ENCODE measurements around the gene WFDC8. TPM values are rescaled to one million over a fixed set of nuclear protein-coding genes. Genes with fewer than 3 reads are reported as not detected.

WFDC8 gene
- total and polyA plus RNA-seq, 2 donors (not counting 1 experiment from before 2014, with no cell fraction given): not detected

DNA sequence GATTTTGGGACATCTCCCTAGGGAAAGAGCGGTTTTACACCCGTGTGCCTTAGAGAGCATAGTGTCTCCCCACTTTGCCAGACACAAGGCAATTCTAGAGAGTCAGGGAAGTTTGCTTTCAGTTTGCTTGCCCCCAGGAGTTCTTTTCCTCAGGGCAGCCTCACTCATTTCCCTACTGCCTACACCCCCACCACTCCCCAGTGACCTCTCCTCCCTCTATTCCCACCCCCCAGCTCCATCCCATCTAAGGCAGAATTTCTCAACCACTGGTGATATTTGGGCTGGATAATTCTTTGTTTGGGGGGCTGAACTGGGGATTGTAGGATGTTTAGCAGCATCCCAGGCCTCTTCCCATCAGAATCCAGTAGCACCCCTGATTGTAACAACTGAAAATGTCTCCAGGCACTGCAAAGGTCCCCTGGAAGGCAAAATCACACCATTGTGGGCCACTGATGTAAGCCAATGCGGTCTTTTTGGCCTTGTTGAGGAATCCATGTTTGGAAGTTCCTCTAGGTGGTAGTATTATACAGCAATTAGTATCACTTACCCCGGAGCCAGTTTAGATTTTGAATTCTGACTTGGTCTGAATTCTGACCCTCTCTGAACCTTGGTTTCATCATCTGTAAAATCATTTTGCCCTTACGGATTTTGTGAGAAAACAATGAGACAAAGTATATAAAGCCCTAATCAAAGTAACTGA, 33.2 kb downstream of the WFDC8 start:
- Histone ChIP-seq H4K20me1 (ENCODE audit: control insufficient read depth, extremely low read depth, insufficient read depth, low read length) (no peaks in the 10 kb centered on the region), H3K27ac (ENCODE audit: insufficient read depth, low read length) (no peak overlapping the region), H3K4me1 (ENCODE audit: control insufficient read depth, extremely low read depth, insufficient read depth, low read length) (no peaks in the 10 kb centered on the region), H3K9me3 (ENCODE audit: control insufficient read depth, insufficient read depth, low read depth, low read length) (no peaks in the 10 kb centered on the region), H3K36me3 (ENCODE audit: control insufficient read depth, insufficient read depth, low read length) (no peaks in the 10 kb centered on the region), H3K4me3 (replicated peaks in 1 of 4; ENCODE audit: control extremely low read depth in 1 of 4, insufficient read depth in 1 of 4, low read depth in 3 of 4, low read length in 4 of 4) (no peak overlapping the region), H3K27me3 (ENCODE audit: control insufficient read depth, insufficient read depth, low read length) (no peaks in the 10 kb centered on the region), H3K9ac (ENCODE audit: insufficient read depth, low read length) (no peak overlapping the region), H2AFZ (ENCODE audit: low read length) (no peak overlapping the region), H3K79me2 (ENCODE audit: control insufficient read depth, insufficient read depth, low read length) (no peaks in the 10 kb centered on the region), H3K4me2 (ENCODE audit: extremely low read depth, insufficient read depth, low read length) (no peak overlapping the region)
- TF ChIP-seq EZH2 (IDR thresholded peaks at IDR 0.05; ENCODE audit: low read length, missing control alignments): no peak
- TF ChIP-seq, protein P1, sequence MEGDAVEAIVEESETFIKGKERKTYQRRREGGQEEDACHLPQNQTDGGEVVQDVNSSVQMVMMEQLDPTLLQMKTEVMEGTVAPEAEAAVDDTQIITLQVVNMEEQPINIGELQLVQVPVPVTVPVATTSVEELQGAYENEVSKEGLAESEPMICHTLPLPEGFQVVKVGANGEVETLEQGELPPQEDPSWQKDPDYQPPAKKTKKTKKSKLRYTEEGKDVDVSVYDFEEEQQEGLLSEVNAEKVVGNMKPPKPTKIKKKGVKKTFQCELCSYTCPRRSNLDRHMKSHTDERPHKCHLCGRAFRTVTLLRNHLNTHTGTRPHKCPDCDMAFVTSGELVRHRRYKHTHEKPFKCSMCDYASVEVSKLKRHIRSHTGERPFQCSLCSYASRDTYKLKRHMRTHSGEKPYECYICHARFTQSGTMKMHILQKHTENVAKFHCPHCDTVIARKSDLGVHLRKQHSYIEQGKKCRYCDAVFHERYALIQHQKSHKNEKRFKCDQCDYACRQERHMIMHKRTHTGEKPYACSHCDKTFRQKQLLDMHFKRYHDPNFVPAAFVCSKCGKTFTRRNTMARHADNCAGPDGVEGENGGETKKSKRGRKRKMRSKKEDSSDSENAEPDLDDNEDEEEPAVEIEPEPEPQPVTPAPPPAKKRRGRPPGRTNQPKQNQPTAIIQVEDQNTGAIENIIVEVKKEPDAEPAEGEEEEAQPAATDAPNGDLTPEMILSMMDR (conservative IDR thresholded peaks at IDR 0.05 in 1 of 2, IDR thresholded peaks at IDR 0.05 in 1 of 2; ENCODE audit: low read depth in 1 of 2, low read length in 2 of 2): peak; percentile 33 to 35
- peak; percentile 26 to 48 for DNase-seq (ENCODE audit: low read depth in 2 of 2)

DNA sequence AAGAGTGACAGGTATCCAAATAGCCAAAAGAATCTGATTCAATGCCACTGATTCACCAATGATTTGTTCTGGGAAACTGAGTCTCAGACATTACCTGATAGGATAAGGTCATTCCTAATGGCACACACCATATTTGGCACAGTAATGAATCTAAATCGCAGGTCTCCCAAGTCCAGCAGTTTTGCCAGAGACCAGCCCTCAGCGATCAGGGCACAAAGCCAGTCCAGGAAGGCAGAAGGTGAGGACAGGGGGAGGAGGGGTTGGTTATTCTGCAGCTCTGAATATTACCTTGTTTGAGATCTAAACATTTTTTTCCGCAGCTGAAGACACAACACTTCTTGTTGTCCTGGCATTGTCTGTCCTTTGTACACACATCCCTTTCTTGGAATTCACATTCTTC, 33.7 kb downstream of the WFDC8 start:
- no peak for DNase-seq (ENCODE audit: low read depth in 2 of 2)
- Histone ChIP-seq H3K79me2 (ENCODE audit: control insufficient read depth, insufficient read depth, low read length) (no peaks in the 10 kb centered on the region), H4K20me1 (ENCODE audit: control insufficient read depth, extremely low read depth, insufficient read depth, low read length) (no peaks in the 10 kb centered on the region), H3K9me3 (ENCODE audit: control insufficient read depth, insufficient read depth, low read depth, low read length) (no peaks in the 10 kb centered on the region), H3K4me2 (ENCODE audit: extremely low read depth, insufficient read depth, low read length) (no peak overlapping the region), H3K27me3 (ENCODE audit: control insufficient read depth, insufficient read depth, low read length) (no peaks in the 10 kb centered on the region), H3K9ac (ENCODE audit: insufficient read depth, low read length) (no peak overlapping the region), H3K4me1 (ENCODE audit: control insufficient read depth, extremely low read depth, insufficient read depth, low read length) (no peaks in the 10 kb centered on the region), H3K36me3 (ENCODE audit: control insufficient read depth, insufficient read depth, low read length) (no peaks in the 10 kb centered on the region), H3K4me3 (replicated peaks in 1 of 4; ENCODE audit: control extremely low read depth in 1 of 4, insufficient read depth in 1 of 4, low read depth in 3 of 4, low read length in 4 of 4) (no peak overlapping the region), H3K27ac (ENCODE audit: insufficient read depth, low read length) (no peak overlapping the region), H2AFZ (ENCODE audit: low read length) (no peak overlapping the region)
- no peak for TF ChIP-seq EZH2 (IDR thresholded peaks at IDR 0.05; ENCODE audit: low read length, missing control alignments)
- TF ChIP-seq, protein P1 (conservative IDR thresholded peaks at IDR 0.05 in 1 of 2, IDR thresholded peaks at IDR 0.05 in 1 of 2; ENCODE audit: low read depth in 1 of 2, low read length in 2 of 2): no peak

DNA sequence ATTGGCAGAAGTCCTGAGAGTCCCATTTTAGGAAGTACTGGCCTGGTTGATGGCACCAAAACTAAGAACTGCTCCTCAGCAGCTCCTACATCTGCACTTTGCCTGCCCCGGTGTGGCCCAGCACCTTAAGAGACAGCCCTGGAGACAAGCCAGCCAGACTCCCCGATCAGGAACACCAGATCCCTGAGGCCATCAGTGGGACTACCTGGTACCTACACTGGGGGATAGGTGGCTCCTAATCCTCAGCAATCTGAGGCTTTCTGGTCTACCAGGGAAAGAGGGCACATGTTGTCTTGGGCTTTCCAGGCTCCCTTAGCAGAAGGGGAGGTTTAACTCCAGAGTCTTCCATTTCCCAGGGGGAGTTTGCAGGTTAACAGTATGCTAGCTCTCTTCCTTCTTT, 39.7 kb downstream of the WFDC8 start, which contains the start of gene WFDC6:
Gene WFDC6 (minus strand): TSS at position 101 of the 400 bp plus-strand sequence. CDS start 75 bp downstream, at position 26.
- Histone ChIP-seq H3K79me2 (ENCODE audit: control insufficient read depth, insufficient read depth, low read length) (no peaks in the 10 kb centered on the region), H3K36me3 (ENCODE audit: control insufficient read depth, insufficient read depth, low read length) (no peaks in the 10 kb centered on the region), H4K20me1 (ENCODE audit: control insufficient read depth, extremely low read depth, insufficient read depth, low read length) (no peaks in the 10 kb centered on the region), H3K9me3 (ENCODE audit: control insufficient read depth, insufficient read depth, low read depth, low read length) (no peaks in the 10 kb centered on the region), H3K9ac (ENCODE audit: insufficient read depth, low read length) (no peak within 1 kb of the TSS), H3K27ac (ENCODE audit: insufficient read depth, low read length) (no peak within 1 kb of the TSS), H2AFZ (ENCODE audit: low read length) (no peak within 1 kb of the TSS), H3K4me3 (replicated peaks in 1 of 4; ENCODE audit: control extremely low read depth in 1 of 4, insufficient read depth in 1 of 4, low read depth in 3 of 4, low read length in 4 of 4) (no peak within 1 kb of the TSS), H3K27me3 (ENCODE audit: control insufficient read depth, insufficient read depth, low read length) (no peaks in the 10 kb centered on the region), H3K4me1 (ENCODE audit: control insufficient read depth, extremely low read depth, insufficient read depth, low read length) (no peaks in the 10 kb centered on the region), H3K4me2 (ENCODE audit: extremely low read depth, insufficient read depth, low read length) (no peak within 1 kb of the TSS)
- no peak for DNase-seq (ENCODE audit: low read depth in 2 of 2)
- no peak for TF ChIP-seq EZH2 (IDR thresholded peaks at IDR 0.05; ENCODE audit: low read length, missing control alignments)
- TF ChIP-seq, protein P1 (conservative IDR thresholded peaks at IDR 0.05 in 1 of 2, IDR thresholded peaks at IDR 0.05 in 1 of 2; ENCODE audit: low read depth in 1 of 2, low read length in 2 of 2): no peak

Data from fibroblast of lung (primary cell).